HG02623 (cell line): ENCODE measurements around the gene AP3M1.

ENCODE experiments used
- ATAC-seq: cut with Tn5 transposase; IDR thresholded peaks from one replicate; pipeline ENCODE4 v1.9.1; 2021; ENCODE audit warnings: moderate library complexity; ENCODE audit not compliant: unreplicated experiment

AP3M1 gene

DNA sequence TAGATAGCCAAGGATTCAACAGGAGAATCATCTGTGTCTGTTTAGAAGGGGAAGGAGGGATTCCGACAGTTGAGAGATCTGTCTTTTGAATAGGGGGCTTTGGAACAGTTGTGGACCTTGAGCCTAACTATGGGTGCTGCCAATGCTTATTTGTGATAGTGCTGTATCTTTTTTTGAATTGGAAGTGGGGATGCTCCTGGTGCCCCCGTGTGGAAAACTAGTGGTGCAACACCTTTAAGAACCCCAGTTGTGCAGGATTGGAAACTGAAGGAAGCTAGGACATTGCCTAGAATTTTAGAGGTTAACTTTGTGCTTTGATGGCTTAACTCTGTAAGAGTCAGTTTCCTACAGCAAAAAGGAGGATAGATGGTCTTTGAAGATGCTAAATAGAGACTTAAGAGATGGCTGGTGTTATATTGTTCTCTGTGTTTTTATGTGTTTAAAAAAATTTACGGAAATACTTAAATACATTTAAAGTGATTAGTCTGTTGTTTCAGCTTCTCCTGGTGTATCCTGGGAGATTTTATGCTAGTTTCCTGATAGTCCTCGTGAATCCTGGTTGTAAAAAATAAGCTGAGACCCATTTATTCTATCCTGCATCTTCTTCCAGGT, 69.3 kb downstream of the AP3M1 start:
- ATAC-seq, result no peak

DNA sequence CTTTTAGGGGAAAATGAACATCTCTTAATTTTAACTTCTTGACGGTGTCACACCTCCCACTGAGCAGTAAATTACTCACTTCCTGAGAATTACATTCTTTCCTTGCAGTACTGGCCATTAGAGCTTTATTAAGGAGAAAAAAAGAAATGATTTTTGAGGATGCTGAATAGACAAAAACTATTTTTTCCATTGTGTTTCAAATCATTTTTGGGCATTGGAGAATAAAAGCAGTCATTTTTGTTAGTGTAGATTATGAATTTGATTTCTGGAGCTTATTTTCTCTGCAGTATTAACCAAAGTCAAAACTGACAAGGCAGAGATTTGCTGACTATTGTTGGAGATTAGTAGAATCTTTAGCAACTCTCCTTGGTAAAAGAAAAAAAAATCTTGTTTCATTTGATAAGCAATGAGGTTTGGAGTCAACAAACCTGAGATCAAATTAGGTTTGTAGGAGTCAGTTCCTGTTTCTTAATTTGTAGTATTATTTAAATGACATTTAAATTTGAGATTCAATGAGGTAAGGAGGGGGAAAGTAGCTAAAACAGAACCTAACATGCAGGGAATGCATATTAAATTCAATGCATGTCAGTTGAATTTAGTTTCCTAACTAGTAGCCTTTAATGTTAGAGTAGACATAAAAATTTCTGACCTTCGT, 70.6 kb downstream of the AP3M1 start:
- ATAC-seq, result no peak

DNA sequence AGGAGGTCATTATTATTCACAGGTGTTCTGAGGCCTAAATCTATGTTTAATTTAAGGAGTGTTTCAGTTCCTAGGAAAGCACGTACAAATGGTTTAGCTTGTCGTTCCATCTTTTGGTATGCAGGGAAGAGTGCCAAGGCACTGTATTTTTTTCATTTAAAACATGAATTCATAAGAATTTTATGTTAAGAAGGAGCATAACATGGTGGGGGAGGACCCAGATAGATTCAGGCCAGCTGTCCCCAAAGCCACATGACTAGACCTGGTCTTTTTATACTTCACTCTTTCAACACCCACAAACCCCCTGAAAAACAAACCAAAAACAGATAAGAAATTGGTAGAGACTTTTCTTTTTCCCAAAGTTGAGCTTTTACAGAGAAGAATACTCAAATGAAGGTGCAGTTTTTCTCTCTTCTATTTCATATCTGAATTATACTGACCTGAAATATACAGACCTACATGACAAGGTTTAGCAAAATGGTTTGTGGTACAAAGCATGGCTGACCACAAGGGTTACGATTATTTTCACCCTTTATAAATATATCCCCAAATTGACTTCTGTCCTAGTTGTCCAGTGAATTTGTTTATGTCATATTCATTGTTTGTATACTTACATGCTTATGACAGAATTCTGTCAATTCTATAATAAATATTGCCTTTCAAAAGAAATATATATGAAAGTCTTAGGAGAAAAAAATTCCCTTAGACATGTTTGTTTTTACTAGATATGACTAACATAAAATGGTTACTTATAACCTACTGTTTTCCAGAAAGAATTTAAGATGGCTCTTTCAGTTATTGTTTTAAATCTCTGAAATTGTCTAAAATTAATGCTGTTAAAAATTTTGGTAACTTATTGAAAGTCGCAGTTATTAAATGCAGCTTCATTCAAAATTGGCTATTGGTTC, 71.3 kb downstream of the AP3M1 start:
- ATAC-seq, result no peak

DNA sequence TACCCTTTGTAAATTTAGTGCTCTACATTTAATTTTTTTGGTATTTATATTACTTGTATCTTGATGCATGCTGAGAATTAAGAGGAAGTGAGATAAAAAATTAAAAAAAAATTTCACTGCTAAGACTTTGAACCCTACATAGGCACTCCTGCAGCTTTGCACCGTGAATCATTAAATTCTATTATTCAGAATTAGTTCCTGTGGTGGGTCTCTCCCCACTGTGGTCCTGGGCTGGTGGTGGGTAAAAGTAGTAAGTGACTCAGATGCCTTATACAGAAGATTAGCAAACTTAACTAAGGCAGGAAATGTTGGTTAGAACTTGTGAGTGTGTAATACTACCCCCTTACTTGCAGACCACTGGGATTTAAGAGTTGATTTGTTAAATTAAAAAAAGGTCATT, 72.6 kb downstream of the AP3M1 start:
- ATAC-seq, result no peak

DNA sequence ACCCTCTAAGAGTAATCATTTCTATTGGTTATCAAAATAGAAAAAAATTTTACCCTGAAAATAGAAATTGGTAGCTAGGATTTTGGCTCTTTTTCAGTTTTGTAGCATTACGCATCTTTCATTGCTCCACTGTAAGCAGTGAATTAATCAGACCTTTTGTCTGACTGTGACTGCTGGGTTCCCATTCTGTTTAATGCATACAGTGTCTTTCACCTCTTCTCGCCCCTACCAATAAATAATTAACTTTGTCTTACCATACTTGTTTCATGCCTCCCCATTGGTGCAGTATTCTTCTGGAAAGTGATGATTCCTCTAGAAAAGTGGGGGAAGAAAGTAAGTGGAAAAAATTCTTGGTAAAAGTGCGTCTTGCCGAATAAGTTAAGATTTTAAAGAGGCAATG, 73.2 kb downstream of the AP3M1 start:
- ATAC-seq, result no peak

DNA sequence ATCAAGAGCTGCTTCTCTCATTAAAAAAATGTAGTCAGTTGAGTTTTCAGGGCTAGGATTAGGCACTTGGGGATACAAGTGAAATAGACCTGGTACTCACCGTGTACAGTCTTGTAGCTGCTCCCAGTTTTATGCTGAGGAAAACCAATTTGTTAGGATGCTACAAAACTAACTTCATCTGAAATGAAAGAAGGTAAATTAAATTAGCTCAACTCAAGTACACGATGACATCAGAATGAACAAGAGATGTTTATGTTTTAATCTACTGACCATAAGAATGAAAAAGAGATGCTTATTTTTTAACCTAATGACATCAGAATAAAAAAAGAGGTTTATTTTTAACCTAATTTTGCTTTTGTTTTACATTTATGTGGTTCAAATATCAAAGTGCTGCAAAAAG, 73.7 kb downstream of the AP3M1 start:
- ATAC-seq, result no peak

DNA sequence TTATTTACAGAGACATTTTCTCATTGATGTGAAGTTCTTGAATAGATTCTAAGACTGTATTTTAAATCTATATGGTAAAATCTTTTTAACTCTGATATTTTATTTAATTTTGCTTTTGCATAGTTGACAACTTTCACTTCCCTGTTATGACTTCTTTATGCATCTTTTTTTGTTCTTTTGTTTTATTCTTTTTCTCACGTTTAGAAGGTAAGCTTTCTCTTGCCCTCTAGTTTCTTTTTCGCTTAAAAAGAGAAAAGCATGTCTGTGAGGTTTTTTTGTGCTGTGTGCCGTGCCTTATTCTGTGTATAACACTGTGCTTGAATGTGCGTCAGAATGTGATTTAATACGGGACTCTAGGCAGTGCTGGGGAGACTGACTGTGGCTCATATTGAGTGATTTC, 74.7 kb downstream of the AP3M1 start:
- ATAC-seq, result no peak

DNA sequence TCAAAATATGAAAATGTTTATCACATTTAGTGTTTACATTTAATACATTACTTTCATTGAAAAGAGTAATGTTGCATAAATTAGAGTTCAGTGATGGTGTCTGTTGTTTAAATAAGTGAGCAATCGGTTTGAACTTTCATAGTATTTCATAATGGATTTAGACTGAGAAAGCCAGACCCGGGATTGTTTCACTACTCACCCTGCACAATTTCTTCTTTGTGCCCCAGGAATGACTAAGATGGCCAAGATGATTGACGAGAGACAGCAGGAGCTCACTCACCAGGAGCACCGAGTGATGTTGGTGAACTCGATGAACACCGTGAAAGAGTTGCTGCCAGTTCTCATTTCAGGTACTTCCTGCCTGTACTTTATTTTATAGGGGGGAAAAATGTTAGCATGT, 78.1 kb downstream of the AP3M1 start:
- no peak for ATAC-seq

DNA sequence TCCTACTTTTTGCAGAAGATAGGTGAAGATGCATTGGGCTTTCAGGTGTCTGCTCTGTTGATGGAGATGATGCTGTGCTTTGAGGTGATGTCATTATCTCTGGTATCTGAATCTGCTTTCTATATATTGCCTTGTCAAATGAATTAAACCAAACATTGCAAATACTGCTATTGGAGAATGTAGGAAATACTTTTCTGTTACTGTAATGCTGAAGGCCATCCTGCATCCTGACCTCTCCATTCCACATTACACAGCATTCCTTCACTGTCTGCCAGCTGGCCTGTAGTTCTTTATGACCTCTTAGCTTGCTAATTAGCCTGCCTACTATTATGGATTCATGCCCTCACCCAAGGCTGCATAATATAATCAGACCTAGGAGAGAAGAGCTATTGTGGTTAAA, 79.5 kb downstream of the AP3M1 start:
- no peak for ATAC-seq
